CD14-positive monocyte (primary cell): ENCODE results near the gene HMG20B. TPM values are rescaled to one million over a fixed set of nuclear protein-coding genes. Genes with fewer than 3 reads are reported as not detected.

Source experiments
- DNase-seq, 3 donors: peaks; one replicate each; pipeline ENCODE4 v3.0.0-alpha.2; 2011 to 2022
- H2AFZ ChIP-seq: 2 replicates; pipeline ENCODE4 v1.6.0; 2012; ENCODE audit warnings: mild to moderate bottlenecking, low read depth, low read length, inconsistent platforms; ENCODE audit not compliant: insufficient read depth, poor library complexity, severe bottlenecking
- H3K27ac ChIP-seq, 2 donors: 1 replicate in 1 of 2; 2 replicates in 1 of 2; pipeline ENCODE4 v1.5.1; 2012 to 2013; ENCODE audit warnings: low read length in 2 of 2, control low read depth in 1 of 2, inconsistent platforms in 1 of 2, low read depth in 1 of 2, mild to moderate bottlenecking in 1 of 2
- H3K27me3 ChIP-seq, 2 donors: one replicate each; pipeline versions ENCODE4 v1.6.0 to v1.6.1; 2011 to 2013; ENCODE audit warnings: low read length in 2 of 2; ENCODE audit not compliant: control insufficient read depth in 2 of 2, insufficient read depth in 2 of 2
- H3K36me3 ChIP-seq, 2 donors: replicated peaks in 1 of 2; 1 replicate in 1 of 2; 2 replicates in 1 of 2; pipeline versions ENCODE4 v1.5.1 to v1.6.1; 2012 to 2013; ENCODE audit warnings: low read length in 2 of 2, control low read depth in 1 of 2, inconsistent platforms in 1 of 2, mild to moderate bottlenecking in 1 of 2; ENCODE audit not compliant: insufficient read depth in 2 of 2, control insufficient read depth in 1 of 2
- H3K4me1 ChIP-seq, 2 donors: 1 replicate in 1 of 2; 2 replicates in 1 of 2; pipeline versions ENCODE4 v1.5.1 to v1.6.1; 2012 to 2013; ENCODE audit warnings: low read length in 2 of 2, control low read depth in 1 of 2, inconsistent platforms in 1 of 2, mild to moderate bottlenecking in 1 of 2, moderate library complexity in 1 of 2; ENCODE audit not compliant: insufficient read depth in 2 of 2, control insufficient read depth in 1 of 2
- H3K4me2 ChIP-seq: replicated peaks from 2 replicates; pipeline ENCODE3; 2012; ENCODE audit warnings: low read length, moderate library complexity, mild to moderate bottlenecking; ENCODE audit not compliant: poor library complexity, severe bottlenecking; ENCODE audit errors: extremely low read depth
- H3K4me3 ChIP-seq, 3 experiments: fragments of 200-600 bp in 1 of 3; sonication (generic) in 1 of 3; replicated peaks in 1 of 3; 1 replicate in 2 of 3; 2 replicates in 1 of 3; pipeline ENCODE4 v1.5.1; 2011 to 2013; ENCODE audit warnings: low read length in 3 of 3, mild to moderate bottlenecking in 3 of 3, control low read depth in 2 of 3, low read depth in 2 of 3, inconsistent platforms in 1 of 3, moderate library complexity in 1 of 3
- H3K79me2 ChIP-seq: 2 replicates; pipeline ENCODE4 v1.6.0; 2012; ENCODE audit warnings: mild to moderate bottlenecking, control low read depth, inconsistent platforms, low read length, moderate library complexity; ENCODE audit not compliant: insufficient read depth
- H3K9ac ChIP-seq: 2 replicates; pipeline ENCODE4 v1.6.0; 2017; ENCODE audit warnings: low read length, mild to moderate bottlenecking; ENCODE audit not compliant: insufficient read depth, poor library complexity, severe bottlenecking
- H3K9me3 ChIP-seq, 2 donors: replicated peaks in 1 of 2; 1 replicate in 1 of 2; 2 replicates in 1 of 2; pipeline versions ENCODE4 v1.5.1 to v1.6.1; 2012 to 2013; ENCODE audit warnings: low read length in 2 of 2, control low read depth in 1 of 2; ENCODE audit not compliant: control insufficient read depth in 1 of 2, insufficient read depth in 1 of 2
- H4K20me1 ChIP-seq: 2 replicates; pipeline ENCODE4 v1.6.0; 2012; ENCODE audit warnings: mild to moderate bottlenecking, low read length, control low read depth, moderate library complexity; ENCODE audit not compliant: insufficient read depth
- H3K27ac Mint-ChIP-seq, 7 donors: one replicate each; pipeline ENCODE4 v1.8.0; 2020; ENCODE audit warnings: mild to moderate bottlenecking in 7 of 7, mixed read lengths in 7 of 7, moderate library complexity in 6 of 7, inconsistent platforms in 2 of 7
- H3K27me3 Mint-ChIP-seq, 3 donors: one replicate each; pipeline ENCODE4 v1.8.0; 2021 to 2022; ENCODE audit warnings: low read depth in 3 of 3, mild to moderate bottlenecking in 3 of 3, mixed read lengths in 3 of 3, moderate library complexity in 3 of 3, inconsistent platforms in 1 of 3
- H3K36me3 Mint-ChIP-seq, 2 donors: one replicate each; pipeline ENCODE4 v1.8.0; 2020; ENCODE audit warnings: mixed read lengths in 2 of 2, inconsistent platforms in 1 of 2, mild to moderate bottlenecking in 1 of 2
- H3K4me1 Mint-ChIP-seq: one replicate; pipeline ENCODE4 v1.8.0; 2020; ENCODE audit warnings: mild to moderate bottlenecking, mixed read lengths
- H3K4me3 Mint-ChIP-seq, 2 donors: one replicate each; pipeline ENCODE4 v1.8.0; 2020; ENCODE audit warnings: mild to moderate bottlenecking in 2 of 2, mixed read lengths in 2 of 2, moderate library complexity in 1 of 2
- H3K9me3 Mint-ChIP-seq, 7 donors: one replicate each; pipeline ENCODE4 v1.8.0; 2020 to 2022; ENCODE audit warnings: mixed read lengths in 7 of 7, mild to moderate bottlenecking in 6 of 7, moderate library complexity in 6 of 7, inconsistent platforms in 2 of 7
- CTCF ChIP-seq: fragments of 200-600 bp; IDR thresholded peaks from one replicate; pipeline ENCODE4 v1.8.0; 2022; ENCODE audit warnings: antibody characterized with exemption, mild to moderate bottlenecking
- WGBS: methylation state at CpG from one replicate; pipeline ENCODE4 v1.1.5; 2013; ENCODE audit warnings: missing lambda C conversion rate; ENCODE audit not compliant: insufficient coverage; 5-methylcytosine and 5-hydroxymethylcytosine counted together
- intact Hi-C, 2 donors: fragments of 100-400 bp; cut with micrococcal nuclease; formaldehyde crosslinking; loops; one replicate each; pipeline versions ENCODE4 v1.15.0 to v1.15.1; 2023
- polyA plus RNA-seq, 3 donors: library from polyadenylated mRNA; depleted of rRNA in 1 of 3; unstranded in 2 of 3; stranded (reverse) in 1 of 3; fragments of 300-500 nt in 2 of 3; fragments of >200 nt in 1 of 3; fragmentation: Illumina TruSeq in 2 of 3; gene quantifications; 1 replicate in 2 of 3; 2 replicates in 1 of 3; pipeline ENCODE4 v1.2.3, GENCODE V29; 2012 to 2021

Gene HMG20B
- polyA plus RNA-seq, 3 donors: 52.4 to 58.8 (median 56.5) TPM

- H3K9ac ChIP-seq: no peak overlapping the region
- DNase-seq: no peak
- H3K4me3 ChIP-seq: no peak overlapping the region
- no peaks in the 10 kb centered on the region for H4K20me1 ChIP-seq
- H3K9me3 Mint-ChIP-seq: peaks cover 5 to 13% (median 6%) of the 10 kb centered on the region in 7 donors
- H3K4me2 ChIP-seq: peak overlapping the region; percentile 26
- WGBS: 64% methylated on average over 4 of the region's 16 CpGs
- H3K36me3 Mint-ChIP-seq: no peaks in the 10 kb centered on the region
- peaks cover 22 to 34% (median 28%) of the 10 kb centered on the region in 3 donors for H3K27me3 Mint-ChIP-seq
- H3K4me3 Mint-ChIP-seq: peak overlapping the region in 1 of 2 donors; percentile 42
- no peak overlapping the region for H2AFZ ChIP-seq
- H3K4me1 ChIP-seq: peaks cover 5 to 11% of the 10 kb centered on the region in 2 donors
- H3K27me3 ChIP-seq: peaks cover 5 to 20% of the 10 kb centered on the region in 2 donors
- no peaks in the 10 kb centered on the region for H3K4me1 Mint-ChIP-seq
- H3K9me3 ChIP-seq: peaks cover 5 to 12% of the 10 kb centered on the region in 2 donors
- intact Hi-C loops: no loop called here
- H3K27ac ChIP-seq: no peak overlapping the region
- no peak overlapping the region for H3K27ac Mint-ChIP-seq
- peak; percentile 72 for TF ChIP-seq CTCF
- H3K79me2 ChIP-seq: no peaks in the 10 kb centered on the region
- H3K36me3 ChIP-seq: no peaks in the 10 kb centered on the region
Observed at GRCh38 chr19:3586127-3586626, 13.4 kb downstream of the HMG20B start.

DNA sequence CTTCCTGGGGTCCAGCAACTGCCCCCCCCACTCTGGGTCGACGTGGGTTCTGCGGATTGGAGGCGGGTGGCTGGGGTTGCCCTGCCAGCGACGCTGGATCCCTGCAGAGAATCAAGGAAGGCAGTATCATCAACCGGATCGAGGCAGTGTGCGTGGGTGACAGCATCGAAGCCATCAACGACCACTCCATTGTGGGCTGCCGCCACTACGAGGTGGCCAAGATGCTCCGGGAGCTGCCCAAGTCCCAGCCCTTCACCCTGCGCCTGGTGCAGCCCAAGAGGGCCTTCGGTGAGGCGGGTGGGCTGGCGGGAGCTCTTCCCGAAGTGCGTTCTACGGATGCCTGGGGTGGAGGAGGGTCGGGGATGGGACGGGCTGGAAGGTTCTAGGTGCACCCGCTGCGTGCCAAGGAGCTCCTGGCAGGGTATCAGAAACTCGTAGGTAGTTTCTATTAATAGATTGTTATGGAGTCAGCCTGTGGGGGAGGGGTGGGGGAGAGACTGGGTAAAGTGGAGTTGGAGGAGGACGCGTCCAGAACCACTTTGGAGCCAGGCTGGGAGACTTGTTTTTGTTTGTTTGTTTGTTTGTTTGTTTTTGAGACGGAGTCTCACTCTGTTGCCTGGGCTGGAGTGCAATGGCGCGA is 14.1 kb downstream of the HMG20B start:
- 92% methylated on average over 29 of the region's 31 CpGs for WGBS
- TF ChIP-seq CTCF: no peak
- Histone ChIP-seq H2AFZ (no peak overlapping the region), H3K79me2 (no peaks in the 10 kb centered on the region), H3K27ac (no peak overlapping the region), H3K4me2 (no peak overlapping the region), H3K4me3 (no peak overlapping the region), H3K4me1 (peaks cover 5 to 11% of the 10 kb centered on the region in 2 donors), H3K9ac (no peak overlapping the region), H3K9me3 (peaks cover 5 to 12% of the 10 kb centered on the region in 2 donors), H4K20me1 (no peaks in the 10 kb centered on the region), H3K27me3 (peaks cover 5 to 20% of the 10 kb centered on the region in 2 donors), H3K36me3 (no peaks in the 10 kb centered on the region)
- intact Hi-C loops: no loop called here
- Mint-ChIP-seq H3K36me3 (no peaks in the 10 kb centered on the region), H3K4me3 (peak overlapping the region in 1 of 2 donors; percentile 26), H3K9me3 (peaks cover 5 to 17% (median 9%) of the 10 kb centered on the region in 7 donors), H3K27me3 (peaks cover 22 to 34% (median 28%) of the 10 kb centered on the region in 3 donors), H3K27ac (no peak overlapping the region), H3K4me1 (no peaks in the 10 kb centered on the region)
- no peak for DNase-seq
